Measurements from ENCODE around the gene ZSWIM1.
"Not testable (repeated sequence)": the region's sequence is repeated elsewhere in the genome, so short reads cannot be mapped to it uniquely, and the experiment has no call there.

The ZSWIM1 gene

GRCh38 chr20:45890077-45890984, 9.3 kb downstream of the ZSWIM1 start:
- no peak for DNase-seq

- DNase-seq, result peak; percentile 17
These were observed 10.3 kb downstream of the ZSWIM1 start, which contains the start of the genes CTSA and NEURL2 for GRCh38 chr20:45890985-45891983. Gene CTSA (plus strand): TSS chr20:45891335. CDS start chr20:45891569, 234 bp downstream. Gene NEURL2 (minus strand): TSS chr20:45891208. CDS start chr20:45890991, 217 bp downstream.

DNA sequence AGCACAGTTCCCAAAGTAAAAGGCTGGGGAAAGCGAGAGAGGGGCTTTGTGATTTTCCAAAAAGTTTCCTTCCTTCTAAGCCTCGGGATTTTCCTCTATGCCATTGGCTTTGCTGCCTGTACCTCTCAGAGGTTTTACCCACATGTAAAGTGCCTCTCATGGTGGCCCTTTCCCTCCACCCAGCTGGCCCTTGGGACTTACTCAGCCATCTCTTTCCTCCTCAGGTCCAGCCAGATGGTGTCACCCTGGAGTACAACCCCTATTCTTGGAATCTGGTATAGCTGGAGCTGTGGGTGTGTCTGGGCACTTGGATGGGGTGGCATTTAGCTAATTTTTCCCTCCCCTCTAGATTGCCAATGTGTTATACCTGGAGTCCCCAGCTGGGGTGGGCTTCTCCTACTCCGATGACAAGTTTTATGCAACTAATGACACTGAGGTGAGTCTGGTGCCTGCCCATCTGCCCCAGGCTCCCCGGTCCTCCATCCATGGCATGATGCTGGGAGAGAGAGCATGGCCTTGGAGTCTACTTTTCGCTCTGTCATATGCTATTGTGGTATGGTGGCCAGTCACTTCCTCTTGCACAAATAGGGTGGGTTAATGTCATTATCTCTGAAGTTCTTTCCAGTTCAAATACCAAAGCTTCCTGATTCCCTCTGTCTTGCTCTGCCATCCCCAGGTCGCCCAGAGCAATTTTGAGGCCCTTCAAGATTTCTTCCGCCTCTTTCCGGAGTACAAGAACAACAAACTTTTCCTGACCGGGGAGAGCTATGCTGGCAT, 11.2 kb downstream of the ZSWIM1 start:
- DNase-seq, result no peak

- DNase-seq, result no peak
These were observed 11.9 kb downstream of the ZSWIM1 start for GRCh38 chr20:45892828-45893500.

DNA sequence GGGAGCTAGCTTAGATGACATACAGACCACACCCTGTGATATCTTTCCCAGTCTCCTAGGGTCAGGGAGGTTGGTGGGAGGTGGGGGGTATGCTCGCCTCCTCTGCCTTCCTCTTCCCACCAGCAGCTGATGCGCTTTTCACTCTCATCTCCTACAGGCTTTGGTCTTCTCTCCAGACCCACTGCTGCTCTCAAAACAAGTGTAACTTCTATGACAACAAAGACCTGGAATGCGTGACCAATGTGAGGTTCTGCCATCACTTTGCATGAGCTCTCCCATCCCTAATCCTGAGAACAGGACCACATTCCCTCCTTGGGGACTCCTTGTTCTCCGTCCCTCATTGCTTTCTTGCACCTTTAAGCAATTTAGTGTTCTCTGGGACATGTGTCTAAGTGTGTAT, 12.8 kb downstream of the ZSWIM1 start:
- DNase-seq, result no peak

DNA sequence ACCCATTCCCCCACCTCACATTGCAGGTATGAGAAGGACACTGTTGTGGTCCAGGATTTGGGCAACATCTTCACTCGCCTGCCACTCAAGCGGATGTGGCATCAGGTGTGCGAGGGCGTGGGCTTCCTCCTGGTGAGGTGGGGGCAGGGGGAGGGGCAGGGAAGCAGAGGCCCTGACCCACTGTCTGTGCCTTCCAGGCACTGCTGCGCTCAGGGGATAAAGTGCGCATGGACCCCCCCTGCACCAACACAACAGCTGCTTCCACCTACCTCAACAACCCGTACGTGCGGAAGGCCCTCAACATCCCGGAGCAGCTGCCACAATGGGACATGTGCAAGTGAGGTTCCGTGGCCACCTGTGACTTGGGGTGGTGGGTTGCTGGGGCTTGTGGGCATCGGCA, 13.8 kb downstream of the ZSWIM1 start:
- no peak for DNase-seq

GRCh38 chr20:45896641-45897161, 15.7 kb downstream of the ZSWIM1 start:
- no peak for DNase-seq

DNA sequence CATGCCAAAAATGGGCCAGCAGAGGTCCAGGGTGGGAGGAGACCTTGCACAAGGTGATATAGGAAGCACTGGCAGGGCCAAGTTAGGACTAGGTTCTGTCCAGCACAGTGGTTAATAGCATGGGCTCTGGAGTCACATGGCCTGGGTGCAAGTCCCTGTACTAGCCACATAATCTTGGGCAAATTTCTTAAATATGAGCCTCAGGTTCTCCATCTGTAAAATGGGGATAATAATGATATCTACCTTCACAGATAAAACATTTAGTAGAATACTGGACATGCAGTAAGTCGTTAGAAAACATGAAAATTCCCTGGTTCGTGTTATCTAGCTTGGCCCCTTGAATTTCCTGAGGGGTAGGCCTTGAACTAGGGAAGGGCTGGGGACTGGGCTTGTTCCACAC, 16.3 kb downstream of the ZSWIM1 start:
- no peak for DNase-seq

- no peak for DNase-seq
These were observed 16.7 kb downstream of the ZSWIM1 start for GRCh38 chr20:45897692-45898091.

DNA sequence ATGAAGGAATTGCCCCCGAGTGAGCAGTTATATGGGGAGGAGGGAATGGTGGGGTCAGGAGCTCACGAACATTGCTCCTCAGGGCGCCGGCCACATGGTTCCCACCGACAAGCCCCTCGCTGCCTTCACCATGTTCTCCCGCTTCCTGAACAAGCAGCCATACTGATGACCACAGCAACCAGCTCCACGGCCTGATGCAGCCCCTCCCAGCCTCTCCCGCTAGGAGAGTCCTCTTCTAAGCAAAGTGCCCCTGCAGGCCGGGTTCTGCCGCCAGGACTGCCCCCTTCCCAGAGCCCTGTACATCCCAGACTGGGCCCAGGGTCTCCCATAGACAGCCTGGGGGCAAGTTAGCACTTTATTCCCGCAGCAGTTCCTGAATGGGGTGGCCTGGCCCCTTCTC, 17.3 kb downstream of the ZSWIM1 start:
- DNase-seq, result no peak

DNA sequence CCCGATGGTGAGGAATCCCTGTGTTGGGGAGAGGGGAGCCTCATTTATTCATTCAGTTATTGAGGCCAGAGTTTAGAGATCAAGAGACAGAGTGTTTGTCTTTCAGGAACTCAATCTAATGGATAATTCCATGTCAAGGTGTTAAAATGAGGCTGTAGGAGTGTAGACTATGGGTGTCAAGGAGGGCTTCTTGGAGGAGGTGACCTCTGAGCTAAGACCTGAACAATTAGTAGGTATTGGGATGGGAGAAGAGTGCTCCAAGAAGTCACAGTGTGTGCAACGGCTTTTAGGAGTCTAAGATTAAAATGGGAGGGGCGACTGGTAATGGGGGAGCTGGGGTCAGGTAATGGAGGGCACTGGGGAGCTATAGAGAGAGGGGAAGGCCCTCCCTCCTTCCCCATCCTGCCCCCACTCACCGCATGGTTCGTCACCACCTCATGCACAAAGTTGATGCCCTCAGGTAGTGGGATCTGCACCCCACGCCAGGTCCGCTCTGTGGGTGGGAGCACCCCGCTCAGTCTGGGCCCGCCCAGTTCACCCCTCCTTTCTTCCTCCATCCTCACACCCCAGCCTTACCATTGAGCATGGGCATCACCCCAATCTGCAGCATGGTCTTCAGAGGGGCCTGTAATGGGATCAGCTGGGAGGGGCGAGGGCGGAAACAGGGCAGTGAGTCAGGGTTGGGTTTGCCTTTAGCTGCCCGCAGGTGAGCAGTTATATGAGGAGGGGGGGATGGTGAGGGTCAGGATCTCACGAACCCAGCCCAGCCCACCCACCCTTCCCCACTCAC, 18.2 kb downstream of the ZSWIM1 start:
- DNase-seq, result no peak

DNA sequence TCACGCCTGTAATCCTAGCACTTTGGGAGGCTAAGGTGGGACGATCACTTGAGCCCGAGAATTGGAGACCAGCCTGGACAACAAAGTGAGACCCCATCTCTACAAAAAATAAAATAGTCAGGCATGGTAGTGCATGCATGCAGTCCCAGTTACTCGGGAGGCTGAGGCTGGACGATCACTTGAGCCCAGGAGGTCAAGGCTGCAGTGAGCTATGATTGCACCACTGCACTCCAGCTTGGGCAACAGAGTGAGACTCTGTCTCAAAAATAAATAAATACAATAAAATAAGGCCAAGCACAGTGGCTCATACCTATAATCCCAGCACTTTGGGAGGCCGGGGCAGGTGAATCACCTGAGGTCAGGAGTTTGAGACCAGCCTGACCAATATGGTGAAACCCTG, 20.3 kb downstream of the ZSWIM1 start:
- DNase-seq, result not testable (repeated sequence)

DNA sequence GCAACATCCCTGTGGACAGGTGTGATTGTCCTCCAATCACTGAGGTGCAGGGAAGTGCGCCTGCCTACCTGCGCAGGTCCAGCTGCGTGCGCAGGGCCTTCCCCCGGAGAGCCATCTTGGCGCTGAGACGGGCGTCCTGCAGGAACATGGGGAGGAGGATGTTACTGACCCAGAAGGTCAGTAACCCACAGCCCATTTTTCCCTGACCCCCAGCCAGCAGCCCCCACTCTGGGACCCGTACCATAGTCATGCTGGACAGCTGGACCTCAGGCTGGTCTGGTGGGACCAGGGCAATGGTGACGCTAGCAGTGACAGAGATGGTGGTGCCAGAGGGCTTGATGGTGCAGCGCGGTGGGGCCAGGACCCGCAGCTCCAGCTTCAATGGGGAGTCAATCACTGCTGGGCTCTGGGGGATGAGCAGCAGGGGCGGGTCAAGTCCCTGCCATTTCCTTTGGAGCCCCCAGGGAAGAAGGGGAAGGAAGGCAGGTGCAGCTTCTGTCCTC, 21.2 kb downstream of the ZSWIM1 start:
- no peak for DNase-seq

DNA sequence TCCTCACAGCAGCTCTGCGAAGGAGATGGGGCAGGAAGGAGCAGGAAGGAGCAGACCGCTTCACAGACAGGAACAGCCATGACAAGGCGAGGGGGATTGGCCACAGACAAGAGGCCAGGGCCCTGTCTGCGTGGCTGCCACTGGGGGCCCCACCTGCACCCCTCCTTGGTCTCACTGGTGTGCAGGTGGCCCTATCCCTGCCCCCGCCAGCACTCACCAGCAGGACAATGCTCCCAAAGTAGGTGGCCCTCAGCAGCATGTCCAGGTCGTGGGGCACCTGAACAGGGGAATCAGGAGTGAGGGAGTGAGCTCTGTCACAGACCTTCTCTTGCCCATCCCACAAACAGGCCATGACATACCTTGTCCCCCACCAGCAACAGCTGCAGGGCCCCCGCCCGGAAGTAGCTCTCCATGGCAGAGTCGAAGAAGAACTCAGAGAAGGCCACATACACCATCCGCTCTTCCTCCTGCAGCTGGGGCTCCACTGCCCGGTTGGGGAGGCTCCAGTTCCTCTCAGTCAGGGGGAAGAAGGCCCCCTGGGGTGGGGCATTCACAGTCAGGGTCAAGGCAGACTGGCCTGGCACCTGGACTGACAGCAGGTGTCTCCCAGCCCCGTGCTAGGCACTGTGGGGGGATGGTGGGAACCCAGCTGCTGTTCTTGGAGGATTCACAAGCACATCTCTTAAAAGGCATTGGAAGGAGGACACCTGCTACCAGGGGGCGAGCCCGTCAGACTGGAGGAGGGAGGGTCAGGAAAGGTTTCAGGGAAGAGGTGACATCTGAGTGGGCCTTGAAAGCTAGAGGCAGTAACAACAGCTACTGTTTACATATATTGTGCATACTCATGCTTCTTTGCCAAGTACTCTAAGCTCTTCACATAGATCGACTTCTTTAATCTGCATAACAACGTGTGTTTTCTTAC, 23.8 kb downstream of the ZSWIM1 start:
- no peak for DNase-seq

DNA sequence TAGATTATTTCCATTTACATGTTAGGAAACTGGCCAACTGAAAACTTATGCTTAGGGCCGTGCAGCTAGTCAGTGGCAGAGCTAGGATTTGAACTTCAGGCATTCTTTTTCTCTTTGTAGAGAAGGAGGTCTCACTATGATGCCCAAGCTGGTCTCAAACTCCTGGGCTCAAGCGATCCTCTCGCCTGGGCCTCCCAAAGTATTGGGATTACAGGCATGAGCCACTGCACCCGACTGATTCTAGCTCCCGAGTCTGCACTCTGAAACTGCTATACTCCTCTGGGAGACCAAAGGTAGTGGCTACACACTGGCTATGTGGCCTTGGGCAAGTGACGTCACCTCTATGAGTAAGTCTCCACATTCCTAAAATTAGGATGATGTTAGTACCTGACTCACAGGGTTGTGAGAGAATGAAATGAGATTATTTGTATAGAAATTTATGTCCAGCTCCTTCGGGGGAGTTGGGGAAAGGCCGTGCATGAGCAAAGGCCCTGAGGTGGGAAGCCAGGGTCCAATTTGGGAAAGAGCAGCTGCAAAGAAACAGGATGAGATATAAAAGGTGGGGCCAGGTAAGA, 24.6 kb downstream of the ZSWIM1 start:
- no peak for DNase-seq

DNA sequence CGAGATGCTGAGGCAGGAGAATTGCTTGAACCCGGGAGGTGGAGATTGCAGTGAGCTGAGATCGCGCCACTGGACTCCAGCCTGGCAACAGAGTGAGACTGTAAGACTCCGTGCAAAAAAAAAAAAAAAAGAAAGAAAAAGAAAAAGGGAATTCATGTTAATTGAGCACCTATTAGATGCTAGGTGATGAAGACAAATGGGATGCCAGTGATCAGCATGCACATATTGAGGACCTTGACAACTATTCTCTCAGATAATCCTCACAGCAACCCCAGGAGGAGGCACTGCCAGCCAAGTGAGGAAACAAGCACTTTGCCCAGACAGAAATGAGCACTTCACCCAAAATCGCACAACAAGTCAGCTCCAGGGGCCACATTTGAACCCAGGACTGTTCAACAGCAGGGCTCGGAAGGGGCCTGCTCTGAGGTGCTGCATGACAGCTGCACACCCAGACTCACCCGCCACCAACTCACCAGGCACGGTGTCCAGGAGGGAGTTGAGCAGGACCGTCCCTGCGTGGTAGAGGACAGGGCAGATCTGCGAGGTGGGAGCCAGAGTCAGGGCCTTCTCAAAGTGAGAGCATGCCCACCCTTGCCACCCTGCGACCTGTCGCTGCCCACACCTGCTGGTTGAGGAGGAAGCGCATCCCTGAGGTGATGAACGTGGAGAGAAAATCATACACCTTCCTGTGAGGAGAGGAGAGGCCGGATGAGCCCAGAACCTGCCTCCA, 26.4 kb downstream of the ZSWIM1 start:
- no peak for DNase-seq

GRCh38 chr20:45908084-45908483, 27.1 kb downstream of the ZSWIM1 start:
- no peak for DNase-seq

DNA sequence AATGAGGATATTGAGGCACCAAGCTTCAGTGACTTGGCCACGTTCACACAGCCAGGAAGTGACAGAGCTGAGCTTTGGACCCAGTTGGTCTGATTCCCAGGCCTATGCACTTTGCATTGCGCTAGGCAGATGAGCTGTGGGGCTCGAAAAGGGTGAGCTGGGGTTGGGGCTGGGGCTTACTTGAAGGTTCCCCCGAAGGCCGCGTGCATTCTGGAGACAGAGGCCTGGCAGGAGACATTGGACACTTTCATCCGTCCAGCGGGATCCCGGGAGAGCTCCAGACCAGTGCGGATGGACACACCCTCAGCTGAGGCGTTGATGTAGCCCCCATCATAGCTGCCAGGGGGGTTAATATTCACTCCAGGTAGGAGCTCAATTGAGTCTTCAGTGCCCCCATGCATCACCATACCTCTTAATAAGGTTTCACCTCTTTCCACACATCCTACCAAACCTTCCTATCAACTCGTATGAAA, 28.3 kb downstream of the ZSWIM1 start:
- no peak for DNase-seq

Measured in NCI-H1436 treated with DMSO at 0.1 percent for 48 hours (cell line).